HG02623 (cell line): ENCODE measurements around the gene TMEM25.
A peak's percentile ranks its signal among the peaks of the same experiment; 100 is the strongest.
"Not testable (repeated sequence)": the region's sequence is repeated elsewhere in the genome, so short reads cannot be mapped to it uniquely, and the experiment has no call there.

Source experiments
- ATAC-seq: cut with Tn5 transposase; IDR thresholded peaks from one replicate; pipeline ENCODE4 v1.9.1; 2021; ENCODE audit warnings: moderate library complexity; ENCODE audit not compliant: unreplicated experiment

Gene TMEM25

GRCh38 chr11:118530683-118531596 is at the start of gene TMEM25:
Gene TMEM25, plus strand, starts transcription at chr11:118531192. Its CDS starts 610 bp downstream, at chr11:118531802.
- ATAC-seq: peak; percentile 54

- not testable (repeated sequence) for ATAC-seq
Measured at GRCh38 chr11:118481238-118481637, 49.8 kb upstream of the TMEM25 start.

GRCh38 chr11:118484405-118484804 is 46.6 kb upstream of the TMEM25 start:
- no peak for ATAC-seq

- ATAC-seq: no peak
Measured at GRCh38 chr11:118485273-118485672, 45.7 kb upstream of the TMEM25 start.

GRCh38 chr11:118488480-118489109 is 42.4 kb upstream of the TMEM25 start:
- ATAC-seq: no peak

GRCh38 chr11:118491041-118491440 is 40.0 kb upstream of the TMEM25 start:
- ATAC-seq: no peak

GRCh38 chr11:118497831-118498230 is 33.2 kb upstream of the TMEM25 start:
- ATAC-seq: no peak

GRCh38 chr11:118503216-118503615 is 27.8 kb upstream of the TMEM25 start:
- no peak for ATAC-seq

GRCh38 chr11:118511601-118512000 is 19.4 kb upstream of the TMEM25 start:
- no peak for ATAC-seq

- no peak for ATAC-seq
Measured at GRCh38 chr11:118514103-118514502, 16.9 kb upstream of the TMEM25 start.

GRCh38 chr11:118519549-118519948 is 11.4 kb upstream of the TMEM25 start:
- ATAC-seq: no peak

GRCh38 chr11:118521892-118522311 is 9.1 kb upstream of the TMEM25 start:
- no peak for ATAC-seq

- ATAC-seq: no peak
Measured at GRCh38 chr11:118522571-118523072, 8.4 kb upstream of the TMEM25 start.

GRCh38 chr11:118524356-118524755 is 6.6 kb upstream of the TMEM25 start:
- ATAC-seq: no peak

- ATAC-seq: no peak
Measured at GRCh38 chr11:118524757-118525470, 6.1 kb upstream of the TMEM25 start.

GRCh38 chr11:118526688-118527087 is 4.3 kb upstream of the TMEM25 start:
- ATAC-seq: no peak

GRCh38 chr11:118527109-118527508 is 3.9 kb upstream of the TMEM25 start, which contains the start of gene TTC36:
Gene TTC36, plus strand, starts transcription at chr11:118527474. Its CDS starts 21 bp downstream, at chr11:118527495.
- no peak for ATAC-seq

GRCh38 chr11:118528511-118528910 is 2.5 kb upstream of the TMEM25 start:
- ATAC-seq: no peak

GRCh38 chr11:118529584-118530175 is 1.3 kb upstream of the TMEM25 start:
- no peak for ATAC-seq

GRCh38 chr11:118530180-118530682 is 761 bp upstream of the TMEM25 start:
- ATAC-seq: no peak
